HG03575 (cell line): Measurements from ENCODE around the gene B4GALNT4.
"Not testable (repeated sequence)": the region's sequence is repeated elsewhere in the genome, so short reads cannot be mapped to it uniquely, and the experiment has no call there.

ENCODE experiments used
- ATAC-seq: cut with Tn5 transposase; IDR thresholded peaks from one replicate; pipeline ENCODE4 v1.9.1; 2021; ENCODE audit not compliant: unreplicated experiment, insufficient number of reproducible peaks, low FRiP score; ENCODE audit errors: extremely low read depth

B4GALNT4 gene

GRCh38 chr11:385594-386351 is 16.5 kb downstream of the B4GALNT4 start:
- ATAC-seq, result no peak

DNA sequence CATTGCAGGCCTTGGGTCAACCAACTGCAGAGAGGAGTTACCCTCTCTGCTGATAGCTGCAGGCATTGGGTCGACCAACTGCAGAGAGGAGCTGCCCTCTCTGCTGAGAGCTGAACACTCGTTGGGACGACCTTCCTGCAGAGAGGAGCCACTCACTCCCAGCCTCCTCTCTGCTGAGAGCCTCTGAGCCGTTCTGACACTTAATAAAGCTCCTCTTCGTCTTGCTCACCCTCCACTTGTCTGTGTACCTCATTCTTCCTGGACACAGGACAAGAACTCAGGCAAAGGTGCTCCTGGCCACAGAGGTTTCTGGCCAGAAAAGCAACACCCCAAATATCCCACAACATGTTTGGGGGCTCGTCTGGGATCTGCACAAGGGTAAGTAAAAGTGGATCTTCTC is 17.2 kb downstream of the B4GALNT4 start:
- ATAC-seq, result no peak

- ATAC-seq, result no peak
Measured at GRCh38 chr11:387193-387793, 18.0 kb downstream of the B4GALNT4 start.

DNA sequence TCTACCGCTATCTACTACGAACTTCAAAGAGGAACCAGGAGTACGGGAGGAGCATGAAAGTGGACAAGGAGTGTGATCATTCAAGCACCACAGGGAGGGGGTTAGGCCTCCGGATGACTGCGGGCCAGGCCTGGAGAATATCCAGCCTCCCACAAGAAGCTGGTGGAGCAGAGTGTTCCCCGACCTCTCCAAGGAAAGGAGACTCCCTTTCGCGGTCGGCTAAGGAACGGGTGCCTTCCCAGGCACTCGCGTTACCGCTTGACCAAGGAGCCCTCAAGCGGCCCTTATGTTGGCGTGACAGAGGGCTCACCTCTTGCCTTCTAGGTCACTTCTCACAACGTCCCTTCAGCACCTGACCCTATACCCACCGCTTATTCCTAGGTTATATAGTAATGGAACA is 20.1 kb downstream of the B4GALNT4 start:
- ATAC-seq, result not testable (repeated sequence)

DNA sequence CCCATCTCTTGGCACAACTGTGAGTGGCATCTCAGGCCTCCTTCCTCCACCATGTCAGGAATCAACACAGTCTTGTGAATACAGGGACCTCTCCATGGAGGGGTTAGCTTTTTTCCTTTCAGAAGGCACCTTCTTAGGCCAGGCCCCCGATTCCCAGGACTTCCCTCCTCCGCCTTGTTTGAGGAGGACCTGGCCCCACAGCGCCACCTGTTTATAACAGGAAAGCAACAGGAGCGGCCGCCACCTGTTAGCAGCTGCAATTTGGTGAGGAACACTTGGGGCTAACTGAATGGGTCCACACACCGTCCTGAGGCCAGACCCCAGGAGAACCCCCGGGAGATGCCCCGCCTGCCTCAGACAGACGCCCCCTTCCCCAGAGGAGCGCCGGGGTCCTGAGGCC is 20.9 kb downstream of the B4GALNT4 start:
- no peak for ATAC-seq

DNA sequence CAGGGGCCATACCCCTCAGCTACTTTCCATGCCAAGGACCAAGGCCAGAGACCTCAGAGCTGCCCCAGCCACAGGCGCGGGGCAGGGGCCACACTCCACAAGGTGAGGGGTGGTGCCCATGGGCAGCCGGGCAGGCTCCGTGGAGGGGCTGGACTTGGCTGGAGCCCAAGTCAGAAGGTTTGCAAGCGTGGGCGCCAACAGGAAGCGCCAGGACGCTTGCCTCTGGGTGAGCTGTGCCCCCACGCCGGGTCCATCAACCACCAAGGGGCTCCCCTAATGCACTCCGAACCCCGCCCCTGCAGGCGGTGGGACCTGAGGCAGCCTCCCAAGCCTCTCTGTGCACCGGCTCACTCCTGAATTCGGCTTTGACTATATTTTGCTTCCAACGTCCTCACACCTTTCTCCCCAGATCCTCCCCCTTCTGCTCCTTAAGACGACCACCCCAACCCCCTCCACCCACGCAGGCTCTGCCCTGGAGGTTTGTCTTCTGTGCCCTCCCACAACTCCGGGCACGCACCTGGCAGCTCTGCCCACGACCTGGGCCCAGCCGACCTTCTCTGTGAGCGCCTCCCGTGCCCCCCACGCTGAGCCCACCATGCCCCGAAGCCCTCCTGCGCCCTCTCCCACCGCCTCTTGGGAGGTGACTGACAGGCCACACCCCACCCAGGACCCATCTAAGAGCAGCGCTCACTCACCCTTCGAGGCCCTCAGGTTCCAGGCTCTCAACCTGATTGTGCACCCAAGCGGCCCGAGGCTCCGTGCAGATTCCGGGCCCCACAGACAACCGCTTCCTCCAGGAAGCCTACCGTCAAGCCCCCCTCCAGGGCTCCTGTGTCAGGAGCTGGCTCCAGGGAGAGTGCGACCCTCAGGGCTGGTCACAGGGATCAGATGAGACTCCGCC is 22.1 kb downstream of the B4GALNT4 start:
- ATAC-seq, result no peak

GRCh38 chr11:392102-392777 is 22.9 kb downstream of the B4GALNT4 start:
- ATAC-seq, result no peak

DNA sequence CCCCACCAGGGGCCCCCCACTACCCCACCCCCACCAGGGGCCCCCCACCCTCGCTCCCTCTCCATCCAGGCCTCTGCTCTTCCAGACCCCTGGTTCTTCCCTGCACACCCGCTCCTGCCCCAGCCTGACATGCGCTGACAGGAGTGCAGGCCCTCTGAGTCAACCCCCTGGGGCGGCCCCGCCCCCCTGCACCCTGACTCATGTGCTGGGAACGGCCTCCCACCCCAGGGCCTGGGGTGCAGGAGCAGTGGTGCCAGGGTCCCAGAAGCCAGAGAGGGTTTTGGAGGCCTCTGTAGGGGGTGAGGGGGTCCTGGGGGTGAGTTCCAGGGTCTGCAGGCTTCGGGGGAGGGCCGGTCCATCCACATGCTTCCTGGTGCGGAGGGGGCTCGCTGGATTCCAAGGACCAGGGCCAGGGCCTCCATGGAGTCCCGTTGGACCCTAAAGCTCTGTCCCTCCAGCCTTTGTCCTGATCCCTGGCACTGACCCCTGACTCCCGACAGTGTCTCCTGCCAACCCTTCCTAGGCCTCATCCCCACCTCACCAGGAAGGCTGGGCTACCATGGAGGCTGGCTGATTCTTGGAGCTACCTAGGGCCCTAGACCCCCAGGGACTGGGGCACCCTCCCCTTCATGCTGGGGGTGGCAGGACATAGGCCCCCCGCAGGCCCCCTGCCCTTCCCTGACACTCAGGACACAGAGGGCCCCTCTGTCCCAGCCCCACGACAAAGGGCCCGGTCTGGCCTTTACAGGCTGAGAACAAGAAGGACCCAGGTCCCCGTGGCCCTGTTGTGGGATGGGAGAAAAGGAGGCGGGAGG is 24.1 kb downstream of the B4GALNT4 start:
- ATAC-seq, result no peak

DNA sequence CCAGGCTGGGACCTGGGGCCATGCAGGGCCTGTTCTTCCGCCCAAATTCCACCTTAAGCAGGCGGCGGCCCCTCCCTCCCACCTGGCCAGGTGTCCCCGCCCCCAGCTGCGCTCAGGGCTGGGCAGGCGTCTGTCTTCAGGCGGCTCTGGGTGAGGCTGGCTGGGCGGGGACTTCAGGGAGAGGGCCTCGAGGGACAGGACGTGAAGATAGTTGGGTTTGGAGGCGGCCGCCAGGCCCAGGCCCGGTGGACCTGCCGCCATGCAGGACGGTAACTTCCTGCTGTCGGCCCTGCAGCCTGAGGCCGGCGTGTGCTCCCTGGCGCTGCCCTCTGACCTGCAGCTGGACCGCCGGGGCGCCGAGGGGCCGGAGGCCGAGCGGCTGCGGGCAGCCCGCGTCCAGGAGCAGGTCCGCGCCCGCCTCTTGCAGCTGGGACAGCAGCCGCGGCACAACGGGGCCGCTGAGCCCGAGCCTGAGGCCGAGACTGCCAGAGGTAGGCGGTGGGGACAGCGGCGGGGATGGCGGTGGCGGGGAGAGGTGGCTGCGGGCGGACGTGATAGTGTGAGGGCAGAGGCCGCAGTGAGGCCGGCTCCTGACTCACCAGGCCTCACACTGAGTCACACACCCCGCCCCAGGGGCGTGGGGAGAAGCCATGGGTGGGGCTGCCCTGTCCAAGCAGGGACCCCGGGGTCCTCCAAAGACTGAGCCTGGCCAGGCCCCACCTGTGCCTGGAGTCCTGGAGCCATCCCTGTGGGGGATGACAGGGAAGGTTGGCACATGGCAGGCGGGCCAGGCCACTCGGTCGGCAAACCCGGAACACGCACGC is 24.9 kb downstream of the B4GALNT4 start, which contains the start of gene PKP3:
PKP3 (plus strand) TSS at position 176 of the 824 bp plus-strand sequence; CDS start at position 260, 84 bp downstream.
- ATAC-seq, result no peak

DNA sequence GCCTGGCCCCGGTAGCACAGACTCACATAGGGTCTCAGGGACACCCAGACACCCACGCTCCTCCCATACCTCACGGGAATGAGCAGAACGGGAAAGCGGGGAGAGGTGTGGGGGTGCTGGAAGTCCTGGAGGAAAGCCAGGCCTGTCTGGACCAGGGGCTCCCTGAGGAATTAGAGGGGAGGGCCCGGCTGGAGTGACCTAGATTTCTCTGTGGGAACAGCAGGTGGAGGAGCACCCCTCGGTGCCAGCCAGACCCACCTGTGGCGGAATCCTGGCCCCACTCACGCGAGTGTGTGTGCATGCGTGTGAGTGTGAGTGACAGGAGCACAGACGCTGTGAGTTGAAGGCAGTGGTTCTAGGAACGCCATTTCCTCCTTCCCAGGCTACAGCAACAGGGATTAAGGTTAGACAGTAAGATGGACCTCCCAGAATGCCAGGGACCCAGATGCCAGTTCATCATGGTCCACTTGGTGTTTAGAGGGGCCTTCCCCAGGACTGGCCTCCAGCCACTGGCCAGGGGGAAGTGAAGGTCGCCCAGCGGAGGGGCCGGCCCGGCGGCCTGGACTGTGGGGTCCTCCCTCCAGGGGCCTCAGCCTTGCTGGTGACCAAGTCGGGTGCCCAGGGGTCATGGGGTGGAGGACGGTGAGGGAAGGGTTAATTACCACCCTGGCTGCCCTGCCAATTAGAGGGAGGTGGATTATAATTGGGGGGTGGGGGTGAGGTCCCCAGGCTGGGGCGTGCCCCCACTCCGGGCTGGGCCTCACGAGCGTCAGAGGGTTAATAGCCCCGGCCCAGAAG is 25.8 kb downstream of the B4GALNT4 start:
- no peak for ATAC-seq

DNA sequence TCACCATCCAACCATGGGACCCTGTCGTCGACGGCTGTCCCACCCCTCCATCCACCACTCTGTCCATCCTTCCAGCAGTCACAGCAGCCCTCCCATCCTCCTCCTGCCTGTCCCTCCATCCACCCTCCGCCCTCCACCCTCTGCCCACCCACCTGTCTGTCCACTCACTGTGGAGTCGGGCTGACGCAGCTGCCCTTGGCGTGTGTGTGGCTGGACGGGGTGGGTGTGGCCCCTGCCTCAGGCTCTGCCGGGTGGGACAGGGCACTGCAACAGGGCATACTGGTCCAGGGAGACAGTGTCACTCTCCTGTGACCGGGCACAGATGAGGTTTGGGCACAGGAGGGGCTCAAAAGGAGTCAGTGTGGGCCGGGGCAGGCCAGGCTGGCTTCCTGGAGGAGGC is 26.6 kb downstream of the B4GALNT4 start:
- ATAC-seq, result no peak

- no peak for ATAC-seq
Measured at GRCh38 chr11:396511-396947, 27.2 kb downstream of the B4GALNT4 start.

- no peak for ATAC-seq
Measured at GRCh38 chr11:396948-397548, 27.7 kb downstream of the B4GALNT4 start.

- no peak for ATAC-seq
Measured at GRCh38 chr11:398826-399225, 29.5 kb downstream of the B4GALNT4 start.

DNA sequence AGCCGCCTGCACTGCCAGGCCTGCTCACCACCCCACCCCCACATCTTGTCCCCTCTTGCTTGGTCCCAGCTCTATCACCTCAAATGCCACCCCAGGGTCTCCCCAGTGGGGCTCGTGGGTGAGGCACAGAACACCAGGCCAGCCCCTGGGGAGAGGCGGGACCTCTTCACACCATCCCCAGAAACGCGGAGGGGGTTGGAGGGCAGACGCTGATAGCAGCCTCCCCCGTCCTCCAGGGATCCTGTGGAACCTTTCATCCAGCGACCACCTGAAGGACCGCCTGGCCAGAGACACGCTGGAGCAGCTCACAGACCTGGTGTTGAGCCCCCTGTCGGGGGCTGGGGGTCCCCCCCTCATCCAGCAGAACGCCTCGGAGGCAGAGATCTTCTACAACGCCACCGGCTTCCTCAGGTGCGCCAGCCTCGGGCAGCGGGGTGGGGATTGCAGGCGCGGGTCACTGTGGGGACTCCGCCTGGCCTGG is 30.5 kb downstream of the B4GALNT4 start:
- no peak for ATAC-seq

- no peak for ATAC-seq
Measured at GRCh38 chr11:400241-400689, 31.0 kb downstream of the B4GALNT4 start.
